ENCODE data around the gene PRDX3.
A peak's percentile ranks its signal among the peaks of the same experiment; 100 is the strongest.

The PRDX3 gene

DNA sequence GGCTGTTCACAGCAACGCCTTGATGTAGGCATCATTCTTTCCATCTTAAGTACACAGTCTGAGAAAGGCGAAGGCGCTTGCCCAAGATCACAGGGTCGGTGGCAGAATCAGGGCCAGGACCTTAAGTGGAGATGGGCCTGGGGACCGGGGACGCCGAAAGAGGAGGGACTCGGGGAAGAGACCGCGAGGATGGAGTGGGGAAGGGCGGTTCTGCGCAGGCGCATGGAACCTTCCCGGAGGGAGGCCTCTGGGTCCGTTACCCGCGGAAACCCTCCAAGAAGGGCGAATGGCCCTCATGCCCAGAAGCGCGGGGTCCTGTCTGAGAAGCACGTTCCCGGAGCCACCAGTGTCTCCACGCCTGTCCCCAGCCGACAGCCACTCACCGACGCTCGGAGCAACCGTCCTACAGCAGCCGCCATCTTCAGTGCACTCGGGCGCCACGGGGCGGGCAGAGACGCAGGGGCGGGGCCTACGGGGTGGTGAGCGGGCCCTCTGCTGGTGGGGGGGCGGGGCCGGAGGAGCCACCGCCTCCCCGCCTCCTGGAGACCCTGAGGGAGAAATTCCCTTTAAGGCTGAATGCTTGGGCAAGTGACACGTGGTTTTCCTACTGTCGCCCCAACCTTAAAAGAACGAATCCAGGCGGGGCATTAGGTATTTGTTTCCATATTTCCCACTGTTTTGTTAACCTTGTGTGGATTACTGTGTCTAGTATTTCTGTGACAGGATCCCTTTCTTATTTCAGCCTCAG is at the start of gene PRDX3:
TSS of gene PRDX3 (minus strand) at position 441 of the 748 bp plus-strand sequence. CDS start at position 419, 22 bp downstream.
- TF ChIP-seq, protein P1, sequence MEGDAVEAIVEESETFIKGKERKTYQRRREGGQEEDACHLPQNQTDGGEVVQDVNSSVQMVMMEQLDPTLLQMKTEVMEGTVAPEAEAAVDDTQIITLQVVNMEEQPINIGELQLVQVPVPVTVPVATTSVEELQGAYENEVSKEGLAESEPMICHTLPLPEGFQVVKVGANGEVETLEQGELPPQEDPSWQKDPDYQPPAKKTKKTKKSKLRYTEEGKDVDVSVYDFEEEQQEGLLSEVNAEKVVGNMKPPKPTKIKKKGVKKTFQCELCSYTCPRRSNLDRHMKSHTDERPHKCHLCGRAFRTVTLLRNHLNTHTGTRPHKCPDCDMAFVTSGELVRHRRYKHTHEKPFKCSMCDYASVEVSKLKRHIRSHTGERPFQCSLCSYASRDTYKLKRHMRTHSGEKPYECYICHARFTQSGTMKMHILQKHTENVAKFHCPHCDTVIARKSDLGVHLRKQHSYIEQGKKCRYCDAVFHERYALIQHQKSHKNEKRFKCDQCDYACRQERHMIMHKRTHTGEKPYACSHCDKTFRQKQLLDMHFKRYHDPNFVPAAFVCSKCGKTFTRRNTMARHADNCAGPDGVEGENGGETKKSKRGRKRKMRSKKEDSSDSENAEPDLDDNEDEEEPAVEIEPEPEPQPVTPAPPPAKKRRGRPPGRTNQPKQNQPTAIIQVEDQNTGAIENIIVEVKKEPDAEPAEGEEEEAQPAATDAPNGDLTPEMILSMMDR (IDR thresholded peaks at IDR 0.05; ENCODE audit: low read depth, low read length, missing control alignments) = peak; percentile 22
- Histone ChIP-seq H3K27ac (peak within 1 kb of the TSS; percentile 88), H3K27me3 (replicated peaks) (no peaks in the 10 kb centered on the region), H3K36me3 (replicated peaks) (peaks cover 4% of the 10 kb centered on the region), H3K4me3 (ENCODE audit: low read depth, low read length) (peak within 1 kb of the TSS; percentile 97)
- in situ Hi-C loops (cut with HindIII; ENCODE audit: low pct_ligation_motif_present, low sequenced_read_pairs) = no loop called here
- DNase-seq = peak; percentile 80

DNA sequence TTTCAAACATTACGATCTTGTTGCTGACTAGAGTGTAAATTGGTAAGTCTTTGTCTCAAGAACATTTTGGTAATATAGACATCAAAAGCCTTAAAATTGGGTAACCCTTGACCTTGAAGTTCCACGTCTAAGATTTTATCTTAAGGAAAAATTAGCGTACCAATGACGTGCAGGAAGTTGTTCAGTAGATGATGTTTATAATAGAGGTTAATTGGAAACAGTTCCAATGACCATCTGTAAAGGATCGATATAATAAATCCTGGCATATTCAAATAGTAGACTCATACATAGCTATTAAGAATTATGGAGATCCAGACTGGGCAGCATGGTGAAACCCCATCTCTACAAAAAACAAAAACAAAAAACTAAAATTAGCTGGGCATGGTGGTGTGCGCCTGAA is 49.2 kb upstream of the PRDX3 start:
- TF ChIP-seq, protein P1 (IDR thresholded peaks at IDR 0.05; ENCODE audit: low read depth, low read length, missing control alignments) = no peak

DNA sequence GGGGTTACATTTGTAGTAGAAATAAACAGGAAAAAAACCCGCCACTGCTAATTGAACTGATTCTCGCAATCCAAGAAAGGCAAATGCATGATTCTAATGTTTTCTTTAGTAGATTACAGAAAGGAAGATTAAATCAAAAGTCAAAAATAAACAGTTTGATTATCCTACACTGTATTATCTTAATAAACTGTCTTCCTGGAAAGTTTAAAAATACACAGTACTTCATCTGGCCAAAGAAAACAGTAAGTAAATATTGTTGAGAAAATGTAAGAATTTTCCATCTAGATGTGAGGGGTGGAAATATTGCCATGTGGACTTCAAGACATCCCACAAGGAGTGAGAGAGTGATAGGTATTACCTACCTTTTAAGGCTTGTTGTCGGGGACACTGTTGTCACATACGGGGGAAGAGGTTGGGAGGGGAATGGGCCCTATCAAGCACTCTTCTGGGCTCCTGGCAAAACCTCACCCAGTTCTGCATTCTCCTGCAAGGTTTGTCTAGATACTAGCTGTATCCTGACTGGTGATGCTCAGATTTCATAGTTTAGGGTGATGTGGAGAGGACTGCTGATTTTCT is 46.6 kb upstream of the PRDX3 start:
- DNase-seq = no peak
- H3K27ac ChIP-seq = no peak overlapping the region
- in situ Hi-C loops (cut with HindIII; ENCODE audit: low pct_ligation_motif_present, low sequenced_read_pairs) = no loop called here
- no peaks in the 10 kb centered on the region for H3K36me3 ChIP-seq (replicated peaks)
- TF ChIP-seq, protein P1 (IDR thresholded peaks at IDR 0.05; ENCODE audit: low read depth, low read length, missing control alignments) = no peak
- H3K4me3 ChIP-seq (ENCODE audit: low read depth, low read length) = no peak overlapping the region
- H3K27me3 ChIP-seq (replicated peaks) = no peaks in the 10 kb centered on the region

More for the DNA sequence above, 49.2 kb upstream of the PRDX3 start:
- DNase-seq = no peak
- H3K36me3 ChIP-seq (replicated peaks) = no peaks in the 10 kb centered on the region
- in situ Hi-C loops (cut with HindIII; ENCODE audit: low pct_ligation_motif_present, low sequenced_read_pairs) = no loop called here
- H3K27me3 ChIP-seq (replicated peaks) = no peaks in the 10 kb centered on the region
- H3K27ac ChIP-seq = no peak overlapping the region
- no peak overlapping the region for H3K4me3 ChIP-seq (ENCODE audit: low read depth, low read length)

DNA sequence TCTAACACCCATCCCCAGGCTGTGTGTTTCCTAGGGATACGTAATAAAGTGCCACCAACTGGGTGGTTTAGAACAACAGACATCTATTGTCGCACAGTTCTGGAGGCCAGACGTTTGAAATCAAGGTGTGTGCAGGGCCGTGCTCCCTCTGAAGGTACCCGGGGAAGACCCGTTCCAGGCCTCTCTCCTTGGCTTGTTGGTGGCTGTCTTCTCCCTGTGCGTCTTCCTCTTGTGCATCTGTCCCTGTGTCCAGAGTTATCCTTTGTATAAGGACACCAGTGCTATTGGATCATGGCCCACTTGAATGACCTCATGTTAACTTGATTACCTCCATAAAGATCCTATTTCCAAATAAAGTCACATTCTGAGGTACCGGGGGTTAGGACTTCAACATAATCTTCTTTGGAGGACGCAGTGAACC is 44.4 kb upstream of the PRDX3 start:
- Histone ChIP-seq H3K4me3 (ENCODE audit: low read depth, low read length) (no peak overlapping the region), H3K27me3 (replicated peaks) (no peaks in the 10 kb centered on the region), H3K36me3 (replicated peaks) (no peaks in the 10 kb centered on the region), H3K27ac (no peak overlapping the region)
- TF ChIP-seq, protein P1 (IDR thresholded peaks at IDR 0.05; ENCODE audit: low read depth, low read length, missing control alignments) = no peak
- DNase-seq = no peak
- in situ Hi-C loops (cut with HindIII; ENCODE audit: low pct_ligation_motif_present, low sequenced_read_pairs) = loop anchor here (25.0 kb wide), 1 partner anchor 189 kb away; no protein-coding TSS in a partner anchor

DNA sequence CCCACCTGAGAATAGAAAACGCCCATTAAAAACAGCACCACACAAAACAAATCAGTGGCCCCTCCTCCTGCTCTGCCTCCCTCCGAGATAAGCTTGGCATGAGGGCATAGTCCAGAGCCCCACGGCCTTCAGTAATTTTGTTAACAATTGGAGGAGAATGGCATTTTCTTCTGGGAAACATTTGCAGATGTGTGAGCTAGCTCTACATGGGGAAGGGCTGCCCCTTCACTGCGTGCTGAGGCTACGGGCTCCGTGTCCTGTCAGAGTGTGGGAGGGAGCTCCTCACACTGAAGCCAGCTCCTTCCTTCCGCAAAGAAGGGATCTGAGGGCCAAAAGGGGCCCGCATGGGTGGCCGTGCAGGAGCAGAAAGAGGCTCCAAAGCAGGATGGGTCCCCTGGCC is 43.9 kb upstream of the PRDX3 start:
- Histone ChIP-seq H3K27ac (no peak overlapping the region), H3K27me3 (replicated peaks) (no peaks in the 10 kb centered on the region), H3K4me3 (ENCODE audit: low read depth, low read length) (no peak overlapping the region), H3K36me3 (replicated peaks) (no peaks in the 10 kb centered on the region)
- TF ChIP-seq, protein P1 (IDR thresholded peaks at IDR 0.05; ENCODE audit: low read depth, low read length, missing control alignments) = no peak
- in situ Hi-C loops (cut with HindIII; ENCODE audit: low pct_ligation_motif_present, low sequenced_read_pairs) = loop anchor here (25.0 kb wide), 1 partner anchor 190 kb away; no protein-coding TSS in a partner anchor
- DNase-seq = no peak

Measured in brain microvascular endothelial cell (primary cell).